ENCODE measurements around the gene HDAC4. TPM values are rescaled to one million over a fixed set of nuclear protein-coding genes. Genes with fewer than 3 reads are reported as not detected.
A peak's percentile ranks its signal among the peaks of the same experiment; 100 is the strongest.

HDAC4 gene
- total and polyA plus RNA-seq, 2 of the 8 experiments (the other 6 are each of a cell fraction or from before 2014, with no cell fraction given) = 15.4 to 31.5 TPM

GRCh38 chr2:239396881-239397681 is 3.7 kb downstream of the HDAC4 start:
- Histone ChIP-seq H2BK20ac (ENCODE audit: low read length) (no peak overlapping the region), H3K23me2 (ENCODE audit: low read depth, low read length) (peaks cover 9% of the 10 kb centered on the region; the same call in 1 of the 2 replicates), H3K79me2 (ENCODE audit: control insufficient read depth in 1 of 2, insufficient read depth in 2 of 2, low read length in 2 of 2) (peaks cover 11 to 78% of the 10 kb centered on the region in 2 experiments; a peak in 3 of 4 replicates), H2BK5ac (ENCODE audit: low read depth, low read length) (no peak overlapping the region), H3K4me3 (ENCODE audit: extremely low read depth in 1 of 4, insufficient read depth in 2 of 4, low read depth in 3 of 4, low read length in 4 of 4) (no peak overlapping the region), H3K36me3 (ENCODE audit: control insufficient read depth in 2 of 4, insufficient read depth in 4 of 4, low read length in 3 of 4) (no peaks in the 10 kb centered on the region), H3K56ac (replicated peaks; ENCODE audit: insufficient read length, low read depth, low read length) (no peak overlapping the region), H4K5ac (ENCODE audit: insufficient read length, low read depth, low read length) (no peak overlapping the region), H2AFZ (ENCODE audit: low read length) (no peak overlapping the region), H3K14ac (ENCODE audit: insufficient read length) (no peak overlapping the region), H2AK5ac (ENCODE audit: low read depth, low read length) (no peak overlapping the region), H3K23ac (ENCODE audit: insufficient read length) (no peak overlapping the region), H3K4ac (replicated peaks; ENCODE audit: insufficient read length, low read depth, low read length) (no peak overlapping the region), H2BK120ac (replicated peaks; ENCODE audit: low read depth, low read length) (no peak overlapping the region), H4K91ac (replicated peaks; ENCODE audit: insufficient read length, low read length) (no peak overlapping the region), H3K79me1 (ENCODE audit: low read depth, low read length) (peaks cover 24% of the 10 kb centered on the region), H3K18ac (ENCODE audit: extremely low read depth, low read length) (no peak overlapping the region), H3K9ac (replicated peaks in 1 of 4; ENCODE audit: extremely low read depth in 1 of 4, low read depth in 3 of 4, low read length in 3 of 4) (no peak overlapping the region), H3K4me2 (ENCODE audit: insufficient read depth in 1 of 2, low read depth in 2 of 2, low read length in 2 of 2) (no peak overlapping the region), H3K27me3 (replicated peaks in 1 of 4; ENCODE audit: control insufficient read depth in 3 of 4, extremely low read depth in 1 of 4, insufficient read depth in 3 of 4, low read length in 3 of 4) (no peaks in the 10 kb centered on the region), H4K8ac (ENCODE audit: extremely low read depth, insufficient read depth, low read length) (no peak overlapping the region; the same call in 1 of the 2 replicates), H2BK12ac (ENCODE audit: low read depth, low read length) (no peak overlapping the region; the same call in 1 of the 2 replicates), H3K9me3 (ENCODE audit: insufficient read depth in 2 of 2, low read depth in 1 of 2, low read length in 1 of 2) (no peaks in the 10 kb centered on the region), H3K4me1 (replicated peaks in 1 of 4; ENCODE audit: control insufficient read depth in 3 of 4, insufficient read depth in 4 of 4, low read length in 3 of 4) (peaks cover 0 to 13% (median 2%) of the 10 kb centered on the region in 4 experiments; a peak in 5 of 7 replicates), H3K27ac (ENCODE audit: low read depth, low read length) (no peak overlapping the region), H2BK15ac (ENCODE audit: low read length) (no peak overlapping the region), H4K20me1 (replicated peaks in 1 of 2; ENCODE audit: control insufficient read depth in 1 of 2, insufficient read depth in 2 of 2, low read length in 2 of 2) (peaks cover 27 to 40% of the 10 kb centered on the region in 2 experiments)
- 86% methylated on average over 19 of the region's 19 CpGs; no CpG with 5 or more reads in 1 of the 2 experiments for WGBS, 2 experiments (ENCODE audit: extremely low coverage in 1 of 2, insufficient coverage in 1 of 2, insufficient read length in 1 of 2, insufficient replicate concordance in 2 of 2, low coverage in 1 of 2, low lambda C conversion rate in 2 of 2, missing lambda C conversion rate in 1 of 2)
- FAIRE-seq (no peak), DNase-seq (ENCODE audit: low read depth in 1 of 2, low spot score in 2 of 2) (no peak)
- POLR2A ChIA-PET (ENCODE audit: partially characterized antibody) = interaction anchor here (0.6 to 1.0 kb wide), 2 partner anchors 72 to 106 kb away, joined by 3 read pairs; no protein-coding TSS in a partner anchor
- CTCF ChIA-PET (ENCODE audit: partially characterized antibody) = interaction anchor here (0.6 to 1.7 kb wide), 14 partner anchors 14 to 1005 kb away, joined by 3 to 6 read pairs (median 3); no protein-coding TSS in a partner anchor
- TF ChIP-seq TCF12 (IDR thresholded peaks at IDR 0.05; ENCODE audit: low read depth, low read length) = no peak
- TF ChIP-seq ATF2 (IDR thresholded peaks at IDR 0.05; ENCODE audit: low read length) = no peak
- peak; percentile 69 to 73 for TF ChIP-seq RAD21 (IDR thresholded peaks at IDR 0.05 in 1 of 2, conservative IDR thresholded peaks at IDR 0.05 in 1 of 2; ENCODE audit: low read depth in 2 of 2, low read length in 2 of 2)
- no peak for TF ChIP-seq TEAD4 (IDR thresholded peaks at IDR 0.05; ENCODE audit: low read depth, low read length)
- TF ChIP-seq CEBPB (IDR thresholded peaks at IDR 0.05; ENCODE audit: low read depth, low read length) = no peak
- TF ChIP-seq RFX5 (IDR thresholded peaks at IDR 0.05; ENCODE audit: borderline replicate concordance, low read depth, low read length) = no peak
- TF ChIP-seq FOSL1 (IDR thresholded peaks at IDR 0.05; ENCODE audit: insufficient read depth, low read depth, low read length) = no peak
- TF ChIP-seq PHF8 (conservative IDR thresholded peaks at IDR 0.05; ENCODE audit: low read depth, low read length) = no peak
- TF ChIP-seq POLR2A (IDR thresholded peaks at IDR 0.05; ENCODE audit: control extremely low read depth in 1 of 2, low read depth in 2 of 2, low read length in 2 of 2) = no peak

Data from H1 (cell line).